ENCODE data around the gene TCEANC2. TPM values are rescaled to one million over a fixed set of nuclear protein-coding genes. Genes with fewer than 3 reads are reported as not detected.

TCEANC2 gene
- total and polyA plus RNA-seq, 3 experiments from 2014 or later = 6.1 to 11.4 (median 10.9) TPM

- H3K4me1 Mint-ChIP-seq = no peaks in the 10 kb centered on the region
- Histone ChIP-seq H3K27ac (ENCODE audit: low read depth, low read length) (no peak overlapping the region), H3K27me3 (ENCODE audit: insufficient read depth, low read length, poor library complexity, severe bottlenecking) (peaks cover 3% of the 10 kb centered on the region), H3K9me3 (ENCODE audit: low read length) (no peaks in the 10 kb centered on the region), H3K4me1 (ENCODE audit: insufficient read depth, low read length) (no peaks in the 10 kb centered on the region), H3K36me3 (ENCODE audit: insufficient read depth, low read length) (no peaks in the 10 kb centered on the region), H3K4me3 (ENCODE audit: low read length) (no peak overlapping the region)
- no peaks in the 10 kb centered on the region for H3K9me3 Mint-ChIP-seq
- no peaks in the 10 kb centered on the region for H3K36me3 Mint-ChIP-seq
- ChIA-PET POLR2A (no interaction called here), CTCF (no interaction called here)
- H3K4me3 Mint-ChIP-seq = no peak overlapping the region
- H3K27me3 Mint-ChIP-seq = peaks cover 0 to 3% of the 10 kb centered on the region in 2 donors
- no peak for DNase-seq
- H3K27ac Mint-ChIP-seq = peak overlapping the region in 1 of 8 donors; percentile 74
Measured at GRCh38 chr1:54129858-54130257, 76.5 kb downstream of the TCEANC2 start.

- Mint-ChIP-seq H3K36me3 (no peaks in the 10 kb centered on the region), H3K4me3 (no peak overlapping the region), H3K27ac (no peak overlapping the region), H3K9me3 (no peaks in the 10 kb centered on the region), H3K4me1 (no peaks in the 10 kb centered on the region), H3K27me3 (peaks cover 0 to 8% of the 10 kb centered on the region in 2 donors)
- ChIA-PET POLR2A (no interaction called here), CTCF (no interaction called here)
- H3K27me3 ChIP-seq (ENCODE audit: insufficient read depth, low read length, poor library complexity, severe bottlenecking) = peaks cover 3% of the 10 kb centered on the region
- no peaks in the 10 kb centered on the region for H3K4me1 ChIP-seq (ENCODE audit: insufficient read depth, low read length)
- no peak for DNase-seq
- no peaks in the 10 kb centered on the region for H3K9me3 ChIP-seq (ENCODE audit: low read length)
- H3K36me3 ChIP-seq (ENCODE audit: insufficient read depth, low read length) = no peaks in the 10 kb centered on the region
- H3K4me3 ChIP-seq (ENCODE audit: low read length) = no peak overlapping the region
- no peak overlapping the region for H3K27ac ChIP-seq (ENCODE audit: low read depth, low read length)
Measured at GRCh38 chr1:54131419-54131818, 78.0 kb downstream of the TCEANC2 start.

- H3K9me3 Mint-ChIP-seq = no peaks in the 10 kb centered on the region
- CTCF ChIA-PET = no interaction called here
- Histone ChIP-seq H3K27me3 (ENCODE audit: insufficient read depth, low read length, poor library complexity, severe bottlenecking) (peaks cover 3% of the 10 kb centered on the region), H3K9me3 (ENCODE audit: low read length) (no peaks in the 10 kb centered on the region), H3K27ac (ENCODE audit: low read depth, low read length) (no peak overlapping the region), H3K4me3 (ENCODE audit: low read length) (no peak overlapping the region), H3K4me1 (ENCODE audit: insufficient read depth, low read length) (no peaks in the 10 kb centered on the region), H3K36me3 (ENCODE audit: insufficient read depth, low read length) (no peaks in the 10 kb centered on the region)
- POLR2A ChIA-PET = no interaction called here
- H3K27me3 Mint-ChIP-seq = peaks cover 0 to 9% of the 10 kb centered on the region in 2 donors
- H3K27ac Mint-ChIP-seq = no peak overlapping the region
- no peaks in the 10 kb centered on the region for H3K4me1 Mint-ChIP-seq
- DNase-seq = no peak
- H3K4me3 Mint-ChIP-seq = no peak overlapping the region
- H3K36me3 Mint-ChIP-seq = no peaks in the 10 kb centered on the region
Measured at GRCh38 chr1:54132495-54132894, 79.1 kb downstream of the TCEANC2 start.

DNA sequence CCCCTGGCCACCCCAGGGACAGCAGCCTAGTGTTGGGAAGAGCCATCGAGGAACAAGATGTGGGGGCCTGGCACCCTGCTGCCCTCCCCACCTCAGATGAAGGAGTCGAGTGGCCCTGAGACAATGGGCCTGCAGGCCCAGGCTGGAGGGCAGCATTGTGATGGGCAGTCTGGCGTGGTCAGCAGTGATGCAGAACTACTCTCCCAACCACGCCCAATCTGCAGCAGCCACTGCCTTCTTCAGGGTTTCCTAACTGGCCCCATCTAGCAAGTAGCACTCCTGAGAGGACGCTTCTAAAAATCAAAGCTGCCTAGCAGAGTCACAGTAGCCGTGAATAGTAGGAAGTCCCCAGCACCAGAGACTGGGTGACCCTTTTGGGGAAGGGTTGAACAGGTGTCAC lies 80.9 kb downstream of the TCEANC2 start:
- ChIA-PET CTCF (no interaction called here), POLR2A (interaction anchor here (0.7 kb wide), 1 partner anchor 12 kb away, joined by 3 read pairs; no protein-coding TSS in a partner anchor)
- H3K4me3 ChIP-seq (ENCODE audit: low read length) = no peak overlapping the region
- H3K9me3 ChIP-seq (ENCODE audit: low read length) = no peaks in the 10 kb centered on the region
- no peak for DNase-seq
- Mint-ChIP-seq H3K27me3 (peaks cover 0 to 7% of the 10 kb centered on the region in 2 donors), H3K27ac (peak overlapping the region in 1 of 8 donors; percentile 21), H3K4me3 (no peak overlapping the region), H3K36me3 (no peaks in the 10 kb centered on the region), H3K9me3 (no peaks in the 10 kb centered on the region), H3K4me1 (no peaks in the 10 kb centered on the region)
- H3K27me3 ChIP-seq (ENCODE audit: insufficient read depth, low read length, poor library complexity, severe bottlenecking) = peaks cover 3% of the 10 kb centered on the region
- no peaks in the 10 kb centered on the region for H3K4me1 ChIP-seq (ENCODE audit: insufficient read depth, low read length)
- no peaks in the 10 kb centered on the region for H3K36me3 ChIP-seq (ENCODE audit: insufficient read depth, low read length)
- H3K27ac ChIP-seq (ENCODE audit: low read depth, low read length) = no peak overlapping the region

DNA sequence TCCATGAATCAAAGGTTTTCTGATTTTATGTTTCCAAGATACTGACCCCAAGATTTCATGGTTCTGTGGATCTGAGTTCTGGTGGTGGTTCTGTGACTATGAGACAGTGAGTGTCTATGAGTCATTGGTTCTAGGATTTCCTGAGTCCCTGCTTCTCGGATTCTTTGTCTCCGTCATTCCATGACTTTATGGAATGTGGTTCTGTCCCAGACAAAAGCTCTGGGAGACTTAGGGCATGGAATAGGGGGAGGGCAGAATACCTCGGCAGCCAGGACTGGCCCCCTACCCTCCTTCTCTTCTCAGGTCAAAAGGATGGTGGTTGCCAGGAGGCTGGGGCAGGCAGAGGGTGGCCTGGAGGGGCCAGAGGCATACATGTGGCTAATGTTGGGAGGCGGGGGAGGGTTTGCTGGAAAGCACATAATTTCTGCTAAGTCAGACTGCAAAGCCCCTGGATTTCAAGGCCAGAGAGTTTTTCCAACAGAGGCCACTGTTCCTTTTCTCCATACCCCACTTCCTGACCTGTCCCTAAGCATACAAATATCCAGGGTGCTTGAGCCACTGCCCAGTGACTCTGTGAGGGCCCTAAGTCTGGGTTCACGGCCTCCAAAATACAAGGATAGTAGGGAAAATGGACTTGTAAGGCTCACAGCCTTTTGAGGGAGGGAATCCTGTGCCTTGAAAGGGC lies 82.2 kb downstream of the TCEANC2 start:
- no peak overlapping the region for H3K4me3 Mint-ChIP-seq
- POLR2A ChIA-PET = no interaction called here
- Histone ChIP-seq H3K4me3 (ENCODE audit: low read length) (no peak overlapping the region), H3K36me3 (ENCODE audit: insufficient read depth, low read length) (no peaks in the 10 kb centered on the region), H3K9me3 (ENCODE audit: low read length) (no peaks in the 10 kb centered on the region), H3K27me3 (ENCODE audit: insufficient read depth, low read length, poor library complexity, severe bottlenecking) (no peaks in the 10 kb centered on the region), H3K4me1 (ENCODE audit: insufficient read depth, low read length) (no peaks in the 10 kb centered on the region), H3K27ac (ENCODE audit: low read depth, low read length) (no peak overlapping the region)
- H3K27ac Mint-ChIP-seq = peak overlapping the region in 2 of 8 donors; percentile 12 to 26
- peaks cover 0 to 7% of the 10 kb centered on the region in 2 donors for H3K27me3 Mint-ChIP-seq
- no peaks in the 10 kb centered on the region for H3K9me3 Mint-ChIP-seq
- no peak for DNase-seq
- H3K4me1 Mint-ChIP-seq = no peaks in the 10 kb centered on the region
- CTCF ChIA-PET = interaction anchor here (1.1 kb wide), 1 partner anchor 354 kb away, joined by 3 read pairs; no protein-coding TSS in a partner anchor
- H3K36me3 Mint-ChIP-seq = no peaks in the 10 kb centered on the region

DNA sequence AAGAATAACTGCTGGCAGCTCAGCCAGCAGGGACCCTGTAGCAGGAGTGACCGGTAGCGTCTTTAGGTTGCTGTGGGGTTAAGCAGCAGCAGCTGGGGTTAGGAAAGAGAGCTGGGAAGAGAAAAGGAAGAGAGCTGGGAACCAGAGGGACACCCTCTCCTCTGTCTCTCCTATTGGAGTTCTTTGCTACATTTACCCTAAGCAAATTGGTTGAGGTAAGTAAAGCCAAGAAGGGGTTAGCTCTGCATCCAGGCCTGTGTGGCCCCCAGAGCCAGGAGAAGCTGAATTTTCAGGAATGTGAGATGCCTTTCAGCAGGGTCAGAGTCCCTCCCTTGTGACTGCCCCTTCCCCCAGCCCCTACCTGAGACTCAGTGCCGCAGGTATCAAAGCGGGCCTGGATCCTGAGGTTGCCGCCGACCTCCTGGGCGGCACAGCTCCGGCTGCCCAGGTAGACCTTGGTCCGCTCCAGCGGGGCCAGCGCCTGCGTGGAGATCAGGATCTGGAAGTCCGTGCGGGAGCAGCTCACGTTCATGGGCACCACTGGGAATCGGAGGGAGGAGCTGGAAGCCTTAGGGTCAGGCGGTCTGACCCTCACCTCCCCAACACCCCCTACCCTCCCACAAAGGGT lies 83.0 kb downstream of the TCEANC2 start:
- Mint-ChIP-seq H3K4me3 (no peak overlapping the region), H3K4me1 (no peaks in the 10 kb centered on the region), H3K27me3 (peaks cover 0 to 7% of the 10 kb centered on the region in 2 donors), H3K27ac (peak overlapping the region in 1 of 8 donors; percentile 12), H3K9me3 (no peaks in the 10 kb centered on the region), H3K36me3 (no peaks in the 10 kb centered on the region)
- Histone ChIP-seq H3K27ac (ENCODE audit: low read depth, low read length) (no peak overlapping the region), H3K36me3 (ENCODE audit: insufficient read depth, low read length) (no peaks in the 10 kb centered on the region), H3K27me3 (ENCODE audit: insufficient read depth, low read length, poor library complexity, severe bottlenecking) (no peaks in the 10 kb centered on the region), H3K4me3 (ENCODE audit: low read length) (no peak overlapping the region), H3K4me1 (ENCODE audit: insufficient read depth, low read length) (no peaks in the 10 kb centered on the region), H3K9me3 (ENCODE audit: low read length) (no peaks in the 10 kb centered on the region)
- POLR2A ChIA-PET = no interaction called here
- no peak for DNase-seq
- CTCF ChIA-PET = interaction anchor here (1.1 kb wide), 1 partner anchor 353 kb away, joined by 3 read pairs; no protein-coding TSS in a partner anchor

DNA sequence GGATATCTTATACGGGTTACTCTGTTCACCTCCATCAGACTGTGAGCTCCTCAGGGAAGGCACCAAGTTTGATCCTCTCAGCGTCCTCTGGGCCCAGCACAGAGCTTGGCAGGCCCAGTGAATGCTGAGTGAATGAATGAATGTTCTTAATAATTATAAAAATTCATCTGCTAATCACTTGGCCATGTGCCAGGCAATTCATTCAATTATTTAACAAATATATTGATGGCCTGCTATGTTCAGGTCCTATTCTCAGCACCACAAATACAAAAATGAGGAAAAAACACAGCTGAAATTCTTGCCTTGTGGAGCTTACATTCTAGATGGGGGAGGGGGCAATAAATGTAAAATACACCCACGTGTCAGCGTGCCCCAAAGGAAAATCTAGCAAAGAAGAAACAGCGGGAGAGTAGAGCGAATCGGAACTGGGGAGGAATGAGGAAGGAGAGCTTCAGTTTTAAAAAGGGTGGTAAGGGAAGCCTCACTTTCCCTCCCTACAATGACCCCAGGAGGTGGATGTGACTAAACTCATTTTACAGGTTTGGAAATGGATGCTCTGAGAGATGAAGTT lies 83.6 kb downstream of the TCEANC2 start:
- H3K27ac ChIP-seq (ENCODE audit: low read depth, low read length) = no peak overlapping the region
- H3K36me3 Mint-ChIP-seq = no peaks in the 10 kb centered on the region
- no peaks in the 10 kb centered on the region for H3K27me3 ChIP-seq (ENCODE audit: insufficient read depth, low read length, poor library complexity, severe bottlenecking)
- no peak overlapping the region for H3K4me3 ChIP-seq (ENCODE audit: low read length)
- CTCF ChIA-PET = interaction anchor here (1.1 kb wide), 1 partner anchor 353 kb away, joined by 3 read pairs; no protein-coding TSS in a partner anchor
- H3K9me3 ChIP-seq (ENCODE audit: low read length) = no peaks in the 10 kb centered on the region
- no peak for DNase-seq
- H3K36me3 ChIP-seq (ENCODE audit: insufficient read depth, low read length) = no peaks in the 10 kb centered on the region
- H3K4me1 ChIP-seq (ENCODE audit: insufficient read depth, low read length) = no peaks in the 10 kb centered on the region
- H3K9me3 Mint-ChIP-seq = no peaks in the 10 kb centered on the region
- H3K27me3 Mint-ChIP-seq = peaks cover 0 to 7% of the 10 kb centered on the region in 2 donors
- H3K4me1 Mint-ChIP-seq = no peaks in the 10 kb centered on the region
- no peak overlapping the region for H3K4me3 Mint-ChIP-seq
- H3K27ac Mint-ChIP-seq = no peak overlapping the region
- POLR2A ChIA-PET = no interaction called here

DNA sequence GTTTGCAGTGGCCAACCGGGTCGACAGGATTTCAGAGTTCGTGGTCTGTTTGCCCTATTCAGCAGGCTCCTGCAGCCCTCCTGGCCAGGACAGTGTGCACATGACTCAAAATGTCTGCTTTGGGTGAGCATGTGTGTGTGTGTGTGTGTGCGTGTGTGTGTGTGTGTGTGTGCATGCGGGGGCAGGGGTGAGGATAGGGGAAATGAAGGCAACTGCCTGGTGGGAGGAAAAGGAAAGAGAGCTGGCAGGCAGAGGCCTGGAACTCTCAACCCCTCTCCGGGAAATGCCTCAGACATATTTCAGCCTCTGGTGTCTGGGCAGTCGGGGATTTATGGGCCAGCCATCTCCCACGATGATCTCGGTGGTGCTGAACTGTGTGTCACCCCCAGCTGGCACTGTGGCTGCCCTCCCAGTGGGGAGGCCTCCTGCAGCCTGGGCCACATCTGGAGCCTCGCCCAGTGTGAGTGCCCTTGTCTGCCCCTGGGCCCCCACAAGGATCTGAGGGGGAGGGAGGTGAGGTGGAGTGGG lies 84.2 kb downstream of the TCEANC2 start:
- Histone ChIP-seq H3K4me3 (ENCODE audit: low read length) (no peak overlapping the region), H3K36me3 (ENCODE audit: insufficient read depth, low read length) (no peaks in the 10 kb centered on the region), H3K27me3 (ENCODE audit: insufficient read depth, low read length, poor library complexity, severe bottlenecking) (no peaks in the 10 kb centered on the region), H3K27ac (ENCODE audit: low read depth, low read length) (no peak overlapping the region), H3K9me3 (ENCODE audit: low read length) (no peaks in the 10 kb centered on the region), H3K4me1 (ENCODE audit: insufficient read depth, low read length) (no peaks in the 10 kb centered on the region)
- ChIA-PET CTCF (interaction anchor here (1.8 kb wide), 1 partner anchor 352 kb away, joined by 4 read pairs; no protein-coding TSS in a partner anchor), POLR2A (no interaction called here)
- Mint-ChIP-seq H3K4me3 (no peak overlapping the region), H3K27me3 (peaks cover 0 to 7% of the 10 kb centered on the region in 2 donors), H3K36me3 (no peaks in the 10 kb centered on the region), H3K4me1 (no peaks in the 10 kb centered on the region), H3K9me3 (no peaks in the 10 kb centered on the region), H3K27ac (no peak overlapping the region)
- no peak for DNase-seq

Data from CD8-positive, alpha-beta memory T cell (primary cell).